Hepatocyte (in vitro differentiated cells): ENCODE measurements around the gene PHLDA3. TPM values are rescaled to one million over a fixed set of nuclear protein-coding genes. Genes with fewer than 3 reads are reported as not detected.
A peak's percentile ranks its signal among the peaks of the same experiment; 100 is the strongest.

Experiments
- DNase-seq: peaks from one replicate; pipeline ENCODE4 v3.0.0-alpha.2; 2016; ENCODE audit warnings: low spot score
- H2AFZ ChIP-seq: fragments of 200-600 bp; sonication (generic); 2 replicates; pipeline ENCODE4 v1.6.0; 2016; ENCODE audit warnings: antibody characterized with exemption, mild to moderate bottlenecking
- H3K27ac ChIP-seq: fragments of 200-600 bp; sonication (generic); 2 replicates; pipeline ENCODE4 v1.5.1; 2016; ENCODE audit warnings: mild to moderate bottlenecking
- H3K27me3 ChIP-seq: fragments of 200-600 bp; sonication (generic); 2 replicates; pipeline ENCODE4 v1.6.1; 2016
- H3K36me3 ChIP-seq: fragments of 200-600 bp; sonication (generic); replicated peaks from 2 replicates; pipeline ENCODE4 v1.5.1; 2016; ENCODE audit warnings: low read depth; ENCODE audit not compliant: insufficient read depth
- H3K4me1 ChIP-seq: fragments of 200-600 bp; sonication (generic); 2 replicates; pipeline ENCODE4 v1.5.1; 2016; ENCODE audit warnings: mild to moderate bottlenecking, moderate library complexity; ENCODE audit not compliant: insufficient read depth
- H3K4me2 ChIP-seq: fragments of 200-600 bp; sonication (generic); 2 replicates; pipeline ENCODE4 v1.6.0; 2016
- H3K4me3 ChIP-seq: fragments of 200-600 bp; sonication (generic); 2 replicates; pipeline ENCODE4 v1.5.1; 2016; ENCODE audit warnings: mild to moderate bottlenecking
- H3K79me2 ChIP-seq: fragments of 200-600 bp; sonication (generic); 2 replicates; pipeline ENCODE4 v1.6.0; 2017; ENCODE audit warnings: mild to moderate bottlenecking
- H3K9me2 ChIP-seq: fragments of 200-600 bp; sonication (generic); replicated peaks from 2 replicates; pipeline ENCODE4 v1.6.0; 2017; ENCODE audit warnings: mild to moderate bottlenecking; ENCODE audit not compliant: insufficient read depth
- H3K9me3 ChIP-seq: fragments of 200-600 bp; sonication (generic); 2 replicates; pipeline ENCODE4 v1.5.1; 2016; ENCODE audit warnings: low read depth, mild to moderate bottlenecking
- H4K20me1 ChIP-seq: fragments of 200-600 bp; sonication (generic); 2 replicates; pipeline ENCODE4 v1.6.0; 2016; ENCODE audit warnings: mild to moderate bottlenecking; ENCODE audit not compliant: insufficient read depth, poor library complexity, severe bottlenecking
- CTCF ChIP-seq: fragments of 200-600 bp; sonication (generic); IDR thresholded peaks from 2 replicates; pipeline ENCODE4 v1.5.1; 2016; ENCODE audit warnings: antibody characterized with exemption, mild to moderate bottlenecking; ENCODE audit not compliant: poor library complexity
- EZH2 ChIP-seq: fragments of 200-600 bp; sonication (generic); IDR thresholded peaks from 2 replicates; pipeline ENCODE4 v1.6.1; 2016; ENCODE audit warnings: antibody characterized with exemption, mild to moderate bottlenecking, borderline replicate concordance
- EZH2phosphoT487 ChIP-seq: fragments of 200-600 bp; sonication (generic); IDR thresholded peaks from one replicate; pipeline ENCODE4 v1.6.1; 2018; ENCODE audit warnings: antibody characterized with exemption, mild to moderate bottlenecking, low read depth, moderate library complexity; ENCODE audit not compliant: unreplicated experiment, severe bottlenecking
- WGBS: methylation state at CpG from one replicate; pipeline ENCODE4 v1.1.6; 2016; ENCODE audit warnings: low lambda C conversion rate; ENCODE audit errors: missing lambda C conversion rate; 5-methylcytosine and 5-hydroxymethylcytosine counted together
- polyA plus RNA-seq: library from polyadenylated mRNA; unstranded; fragments of >200 nt; fragmentation: Nextera tagmentation; extraction: Ambion mirVana; gene quantifications from 2 replicates; pipeline ENCODE4 v1.2.1, GENCODE V29; 2016
- total RNA-seq: library from RNA; depleted of rRNA; stranded (reverse); fragments of >200 nt; gene quantifications from 2 replicates; pipeline ENCODE4 v1.2.3, GENCODE V29; 2014

The PHLDA3 gene
- total and polyA plus RNA-seq, 2 experiments from 2014 or later, result 30.2 to 62.9 TPM

- peaks cover 13% of the 10 kb centered on the region for H3K4me1 ChIP-seq
- H2AFZ ChIP-seq, result no peak overlapping the region
- peak; percentile 83 for DNase-seq
- H3K27ac ChIP-seq, result no peak overlapping the region
- no peaks in the 10 kb centered on the region for H4K20me1 ChIP-seq
- peak; percentile 73 for TF ChIP-seq CTCF
- TF ChIP-seq EZH2phosphoT487, result no peak
- H3K9me3 ChIP-seq, result no peaks in the 10 kb centered on the region
- H3K4me2 ChIP-seq, result no peak overlapping the region
- 35% methylated on average over 17 of the region's 20 CpGs for WGBS
- H3K27me3 ChIP-seq, result no peaks in the 10 kb centered on the region
- H3K36me3 ChIP-seq, result no peaks in the 10 kb centered on the region
- H3K79me2 ChIP-seq, result no peaks in the 10 kb centered on the region
- no peaks in the 10 kb centered on the region for H3K9me2 ChIP-seq
- H3K4me3 ChIP-seq, result no peak overlapping the region
Measured at GRCh38 chr1:201447903-201448871, 20.8 kb downstream of the PHLDA3 start.

GRCh38 chr1:201445310-201445709 is 23.7 kb downstream of the PHLDA3 start:
- no peaks in the 10 kb centered on the region for H3K27me3 ChIP-seq
- no peaks in the 10 kb centered on the region for H3K79me2 ChIP-seq
- H3K4me2 ChIP-seq, result no peak overlapping the region
- no peak for DNase-seq
- no peaks in the 10 kb centered on the region for H3K36me3 ChIP-seq
- TF ChIP-seq EZH2, result no peak
- TF ChIP-seq CTCF, result no peak
- no peak for TF ChIP-seq EZH2phosphoT487
- no peak overlapping the region for H3K4me3 ChIP-seq
- H3K4me1 ChIP-seq, result peaks cover under 1% of the 10 kb centered on the region
- H4K20me1 ChIP-seq, result no peaks in the 10 kb centered on the region
- H3K9me2 ChIP-seq, result no peaks in the 10 kb centered on the region
- 82% methylated on average over 6 of the region's 6 CpGs for WGBS
- H3K27ac ChIP-seq, result no peak overlapping the region
- no peak overlapping the region for H2AFZ ChIP-seq
- H3K9me3 ChIP-seq, result no peaks in the 10 kb centered on the region

GRCh38 chr1:201444792-201445191 is 24.2 kb downstream of the PHLDA3 start:
- no peak for DNase-seq
- H3K36me3 ChIP-seq, result no peaks in the 10 kb centered on the region
- H3K4me2 ChIP-seq, result no peak overlapping the region
- no peaks in the 10 kb centered on the region for H3K4me1 ChIP-seq
- no peak overlapping the region for H3K4me3 ChIP-seq
- no peaks in the 10 kb centered on the region for H3K27me3 ChIP-seq
- no peak overlapping the region for H2AFZ ChIP-seq
- H3K9me2 ChIP-seq, result no peaks in the 10 kb centered on the region
- no peaks in the 10 kb centered on the region for H3K9me3 ChIP-seq
- H3K79me2 ChIP-seq, result no peaks in the 10 kb centered on the region
- H4K20me1 ChIP-seq, result no peaks in the 10 kb centered on the region
- TF ChIP-seq CTCF (no peak), EZH2 (no peak), EZH2phosphoT487 (no peak)
- no peak overlapping the region for H3K27ac ChIP-seq
- 88% methylated on average over 4 of the region's 4 CpGs for WGBS
